MCF 10A (cell line): ENCODE measurements around the gene SLC17A7. TPM values are rescaled to one million over a fixed set of nuclear protein-coding genes. Genes with fewer than 3 reads are reported as not detected.
"Not testable (repeated sequence)": the region's sequence is repeated elsewhere in the genome, so short reads cannot be mapped to it uniquely, and the experiment has no call there.

ENCODE experiments used
- BruUV-seq: library from RNA; stranded (reverse); fragments of 400-500 nt; replicated peaks from 2 replicates; lab custom pipeline; 2021; lab: Mats Ljungman, UMichigan
- CTCF ChIA-PET: fragments of 300-600 bp; sonication (Branson Sonifier 250); formaldehyde crosslinking; extraction: SDS; loops from one replicate; lab custom pipeline; 2021; ENCODE audit warnings: antibody characterized with exemption, inconsistent platforms; lab: Yijun Ruan, JAX
- POLR2A ChIA-PET: fragments of 300-600, 350-650 bp; sonication (Branson Sonifier 250); formaldehyde crosslinking; extraction: SDS; loops from one replicate; lab custom pipeline; 2020; ENCODE audit warnings: antibody characterized with exemption, inconsistent platforms; lab: Yijun Ruan, JAX
- DNase-seq: peaks from one replicate; pipeline ENCODE4 v3.0.0-alpha.2; 2018; ENCODE audit not compliant: unreplicated experiment
- H3K27ac Mint-ChIP-seq: one replicate; pipeline ENCODE4 v1.8.0; 2022; ENCODE audit warnings: mild to moderate bottlenecking, low read depth, mixed read lengths; ENCODE audit not compliant: unreplicated experiment
- H3K27me3 Mint-ChIP-seq: one replicate; pipeline ENCODE4 v1.8.0; 2022; ENCODE audit warnings: mixed read lengths; ENCODE audit not compliant: insufficient read depth, unreplicated experiment
- H3K36me3 Mint-ChIP-seq: one replicate; pipeline ENCODE4 v1.8.0; 2022; ENCODE audit warnings: mild to moderate bottlenecking, moderate library complexity, mixed read lengths; ENCODE audit not compliant: insufficient read depth, unreplicated experiment
- H3K4me1 Mint-ChIP-seq: one replicate; pipeline ENCODE4 v1.8.0; 2022; ENCODE audit warnings: mixed read lengths; ENCODE audit not compliant: insufficient read depth, unreplicated experiment
- H3K4me3 Mint-ChIP-seq: one replicate; pipeline ENCODE4 v1.8.0; 2022; ENCODE audit warnings: mild to moderate bottlenecking, moderate library complexity, mixed read lengths; ENCODE audit not compliant: unreplicated experiment
- H3K9me3 Mint-ChIP-seq: one replicate; pipeline ENCODE4 v1.8.0; 2022; ENCODE audit warnings: mixed read lengths; ENCODE audit not compliant: unreplicated experiment
- intact Hi-C: fragments of 100-400 bp; cut with micrococcal nuclease; formaldehyde crosslinking; loops from 2 replicates; pipeline ENCODE4 v1.14.1; 2022
- total RNA-seq: library from RNA; stranded (reverse); gene quantifications from 2 replicates; pipeline ENCODE4 v1.2.3, GENCODE V29; 2022
- TF ChIP-seq, protein P1 (sequence below): fragments of 200-600 bp; IDR thresholded peaks from one replicate; pipeline ENCODE4 v1.8.0; 2022; ENCODE audit warnings: antibody characterized with exemption, mild to moderate bottlenecking; ENCODE audit not compliant: unreplicated experiment

Gene SLC17A7
- total RNA-seq, 1 experiment from 2014 or later: not detected

DNA sequence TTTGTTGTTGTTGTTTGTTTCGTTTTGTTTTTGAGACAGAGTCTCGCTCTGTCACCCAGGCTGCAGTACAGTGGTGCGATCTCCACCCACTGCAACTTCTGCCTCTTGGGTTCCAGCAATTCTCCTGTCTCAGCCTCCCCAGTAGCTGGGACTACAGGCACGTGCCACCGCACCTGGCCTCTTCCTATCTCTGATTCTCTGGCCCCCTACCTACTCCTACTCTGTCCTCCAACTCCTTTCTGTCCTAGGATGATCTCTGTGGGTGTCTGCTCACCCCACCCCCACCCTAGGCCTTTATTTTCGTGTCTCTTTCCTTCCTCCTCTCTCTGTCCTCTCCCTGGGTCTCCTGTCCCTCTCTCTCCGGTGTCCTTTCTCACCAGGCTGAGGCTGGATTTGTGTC lies 9.1 kb upstream of the SLC17A7 start:
- POLR2A ChIA-PET: interaction anchor here (1.0 to 4.8 kb wide), 4 partner anchors 38 to 179 kb away, joined by 3 to 43 read pairs (median 30); partner anchors contain the start of genes NOSIP, PRRG2, RPL13A and RPS11
- peak overlapping the region; percentile 96 for H3K4me3 Mint-ChIP-seq
- H3K4me1 Mint-ChIP-seq: peaks cover 16% of the 10 kb centered on the region
- TF ChIP-seq, protein P1, sequence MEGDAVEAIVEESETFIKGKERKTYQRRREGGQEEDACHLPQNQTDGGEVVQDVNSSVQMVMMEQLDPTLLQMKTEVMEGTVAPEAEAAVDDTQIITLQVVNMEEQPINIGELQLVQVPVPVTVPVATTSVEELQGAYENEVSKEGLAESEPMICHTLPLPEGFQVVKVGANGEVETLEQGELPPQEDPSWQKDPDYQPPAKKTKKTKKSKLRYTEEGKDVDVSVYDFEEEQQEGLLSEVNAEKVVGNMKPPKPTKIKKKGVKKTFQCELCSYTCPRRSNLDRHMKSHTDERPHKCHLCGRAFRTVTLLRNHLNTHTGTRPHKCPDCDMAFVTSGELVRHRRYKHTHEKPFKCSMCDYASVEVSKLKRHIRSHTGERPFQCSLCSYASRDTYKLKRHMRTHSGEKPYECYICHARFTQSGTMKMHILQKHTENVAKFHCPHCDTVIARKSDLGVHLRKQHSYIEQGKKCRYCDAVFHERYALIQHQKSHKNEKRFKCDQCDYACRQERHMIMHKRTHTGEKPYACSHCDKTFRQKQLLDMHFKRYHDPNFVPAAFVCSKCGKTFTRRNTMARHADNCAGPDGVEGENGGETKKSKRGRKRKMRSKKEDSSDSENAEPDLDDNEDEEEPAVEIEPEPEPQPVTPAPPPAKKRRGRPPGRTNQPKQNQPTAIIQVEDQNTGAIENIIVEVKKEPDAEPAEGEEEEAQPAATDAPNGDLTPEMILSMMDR: no peak
- peaks cover 45% of the 10 kb centered on the region for H3K36me3 Mint-ChIP-seq
- H3K9me3 Mint-ChIP-seq: no peaks in the 10 kb centered on the region
- no peak for DNase-seq
- no peaks in the 10 kb centered on the region for H3K27me3 Mint-ChIP-seq
- intact Hi-C loops: loop anchor here (5.0 kb wide), 1 partner anchor 37 kb away; the partner anchor contains the start of gene RPL13A
- no TSS peak for BruUV-seq
- H3K27ac Mint-ChIP-seq: peak overlapping the region; percentile 99
- CTCF ChIA-PET: interaction anchor here (0.6 to 1.6 kb wide), 5 partner anchors 8 to 225 kb away, joined by 3 to 7 read pairs (median 3); no protein-coding TSS in a partner anchor

DNA sequence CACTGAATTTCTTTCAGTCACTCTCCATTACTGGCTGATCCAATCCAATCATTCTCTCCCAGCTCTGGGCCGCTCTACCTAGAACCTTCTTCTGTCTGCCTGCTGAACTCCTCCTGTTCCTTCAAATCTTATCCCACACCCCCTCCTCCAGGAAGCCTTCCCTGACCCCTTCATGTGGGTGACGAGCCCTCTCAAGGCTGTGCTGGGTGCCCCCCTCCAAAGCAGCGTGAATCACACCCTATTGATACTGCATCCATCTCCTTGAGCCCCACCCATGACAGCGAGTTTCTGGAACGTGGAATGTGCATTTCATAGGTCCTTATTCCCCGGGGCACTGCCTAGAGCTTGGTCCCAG lies 7.1 kb upstream of the SLC17A7 start:
- Mint-ChIP-seq H3K36me3 (peaks cover 45% of the 10 kb centered on the region), H3K27me3 (no peaks in the 10 kb centered on the region), H3K9me3 (no peaks in the 10 kb centered on the region), H3K27ac (peak overlapping the region; percentile 31), H3K4me1 (peaks cover 25% of the 10 kb centered on the region), H3K4me3 (no peak overlapping the region)
- no peak for DNase-seq
- intact Hi-C loops: no loop called here
- no TSS peak for BruUV-seq
- TF ChIP-seq, protein P1: no peak
- POLR2A ChIA-PET: no interaction called here
- CTCF ChIA-PET: no interaction called here

DNA sequence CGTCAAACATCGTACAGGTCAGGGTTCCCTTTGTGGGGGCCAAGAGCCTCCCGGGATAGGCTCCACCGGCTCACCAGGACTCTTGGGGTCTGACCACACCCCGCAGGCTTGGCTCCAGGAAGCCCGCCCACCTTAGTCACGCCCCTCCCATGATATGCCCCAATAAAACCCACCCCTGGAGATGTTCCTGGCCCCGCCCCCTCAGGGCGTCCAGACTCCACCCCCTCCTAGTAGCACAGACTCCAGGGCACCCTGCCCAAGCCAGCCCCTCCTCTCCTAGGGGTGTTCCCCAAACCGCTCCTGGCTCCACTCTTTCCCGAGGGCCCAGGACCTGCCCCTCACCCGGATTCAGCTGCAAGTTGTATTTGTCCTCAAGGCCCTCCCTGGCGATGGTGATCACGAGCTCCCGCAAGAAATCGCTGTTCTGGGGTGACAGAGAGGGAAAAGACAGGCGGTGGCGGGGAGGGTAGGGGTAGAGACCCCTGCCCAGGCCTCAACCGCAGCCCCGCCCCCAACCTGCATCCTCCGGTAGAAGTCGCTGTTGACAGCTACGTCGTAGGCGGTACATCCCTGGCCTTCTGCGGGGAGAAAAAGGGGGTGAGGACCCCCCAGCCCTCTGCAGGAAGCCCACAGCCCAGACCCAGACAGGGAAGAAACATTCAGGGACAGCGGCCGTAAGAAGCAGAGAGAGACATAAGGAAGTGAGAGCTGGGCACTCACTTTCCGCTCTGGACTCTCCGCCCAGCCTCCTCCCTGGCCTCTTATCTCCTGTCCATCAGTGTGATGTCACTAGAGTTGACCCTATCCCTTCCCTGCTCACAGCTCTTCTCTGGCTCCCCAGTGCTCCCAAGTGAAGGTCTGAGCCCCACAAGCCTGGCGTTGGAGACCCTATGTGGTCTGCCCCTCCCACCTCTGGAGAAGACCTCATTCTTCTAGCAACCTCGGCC lies 6.4 kb upstream of the SLC17A7 start:
- no peaks in the 10 kb centered on the region for H3K9me3 Mint-ChIP-seq
- peaks cover 45% of the 10 kb centered on the region for H3K36me3 Mint-ChIP-seq
- H3K27me3 Mint-ChIP-seq: peaks cover 2% of the 10 kb centered on the region
- TF ChIP-seq, protein P1: no peak
- H3K27ac Mint-ChIP-seq: no peak overlapping the region
- no peak overlapping the region for H3K4me3 Mint-ChIP-seq
- DNase-seq: peak; percentile 26
- intact Hi-C loops: no loop called here
- BruUV-seq: no TSS peak
- ChIA-PET POLR2A (interaction anchor here (0.6 to 0.7 kb wide), 2 partner anchors 49 to 56 kb away, joined by 3 read pairs; no protein-coding TSS in a partner anchor), CTCF (interaction anchor here (0.5 to 1.4 kb wide), 2 partner anchors 56 to 192 kb away, joined by 3 to 6 read pairs; no protein-coding TSS in a partner anchor)
- peaks cover 21% of the 10 kb centered on the region for H3K4me1 Mint-ChIP-seq

DNA sequence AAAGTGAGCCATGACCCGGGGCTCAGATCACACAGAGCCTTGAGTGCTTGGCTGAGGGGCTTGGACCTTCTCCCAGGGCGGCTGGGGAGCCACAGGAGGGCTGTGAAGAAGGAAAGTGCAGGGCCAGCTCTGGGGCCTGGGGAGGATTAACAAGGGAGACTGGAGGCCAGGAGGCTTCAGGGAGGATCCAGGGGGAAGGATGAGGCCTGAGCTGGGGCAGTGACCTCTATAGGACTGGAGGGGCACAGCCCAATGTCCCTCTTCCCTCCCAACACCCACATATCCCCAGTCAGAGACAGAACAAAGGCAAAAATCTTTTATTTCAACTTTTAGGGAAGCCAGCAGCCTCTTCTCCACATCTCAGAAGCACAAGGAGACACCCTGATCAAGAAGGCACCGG lies 4.7 kb upstream of the SLC17A7 start:
- ChIA-PET POLR2A (interaction anchor here (0.6 to 1.4 kb wide), 3 partner anchors 7 to 200 kb away, joined by 3 to 7 read pairs (median 3); partner anchors contain the start of gene ALDH16A1), CTCF (interaction anchor here (0.5 to 1.7 kb wide), 7 partner anchors 29 to 602 kb away, joined by 3 to 16 read pairs (median 4); no protein-coding TSS in a partner anchor)
- Mint-ChIP-seq H3K4me1 (peaks cover 32% of the 10 kb centered on the region), H3K36me3 (peaks cover 37% of the 10 kb centered on the region), H3K4me3 (no peak overlapping the region), H3K27ac (no peak overlapping the region), H3K27me3 (peaks cover 20% of the 10 kb centered on the region), H3K9me3 (no peaks in the 10 kb centered on the region)
- intact Hi-C loops: no loop called here
- DNase-seq: no peak
- TF ChIP-seq, protein P1: no peak
- no TSS peak for BruUV-seq

DNA sequence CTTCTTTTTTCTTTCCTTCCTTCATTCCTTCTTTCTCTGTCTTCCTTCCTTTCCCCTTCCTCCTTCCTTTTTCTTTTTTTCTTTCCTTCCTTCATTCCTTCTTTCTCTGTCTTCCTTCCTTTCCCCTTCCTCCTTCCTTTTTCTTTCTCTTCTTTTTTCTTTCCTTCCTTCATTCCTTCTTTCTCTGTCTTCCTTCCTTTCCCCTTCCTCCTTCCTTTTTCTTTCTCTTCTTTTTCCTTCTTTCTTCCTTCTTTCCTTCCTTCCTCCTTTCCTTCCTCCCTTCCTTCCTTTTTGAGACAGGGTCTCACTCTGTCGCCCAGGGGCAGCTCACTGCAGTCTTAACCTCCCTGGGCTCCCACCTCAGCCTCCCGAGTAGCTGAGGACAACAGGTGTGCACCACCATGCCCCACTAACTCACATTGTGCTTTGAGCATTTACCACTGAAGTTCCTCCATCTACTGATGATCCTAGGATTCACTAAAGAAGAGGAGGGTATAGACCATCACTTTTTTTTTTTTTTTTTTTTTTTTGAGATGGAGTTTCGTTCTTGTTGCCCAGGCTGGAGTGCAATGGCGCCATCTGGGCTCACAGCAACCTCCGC lies 2.9 kb upstream of the SLC17A7 start:
- H3K27ac Mint-ChIP-seq: peak overlapping the region; percentile 85
- BruUV-seq: not testable (repeated sequence)

More for the DNA sequence above, 2.9 kb upstream of the SLC17A7 start:
- Mint-ChIP-seq H3K4me1 (peaks cover 28% of the 10 kb centered on the region), H3K27me3 (peaks cover 38% of the 10 kb centered on the region), H3K36me3 (peaks cover 21% of the 10 kb centered on the region), H3K4me3 (peak overlapping the region; percentile 75)
- POLR2A ChIA-PET: interaction anchor here (0.6 to 1.4 kb wide), 4 partner anchors 9 to 388 kb away, joined by 3 to 7 read pairs (median 4); partner anchors contain the start of gene ALDH16A1
- CTCF ChIA-PET: interaction anchor here (0.6 to 1.7 kb wide), 17 partner anchors 12 to 772 kb away, joined by 3 to 16 read pairs (median 4); partner anchors contain the start of gene GFY
- intact Hi-C loops, DNase-seq, H3K9me3 Mint-ChIP-seq: not testable (repeated sequence)
